Astrocyte (in vitro differentiated cells and primary cell): Measurements from ENCODE around the gene CYP21A2. TPM values are rescaled to one million over a fixed set of nuclear protein-coding genes. Genes with fewer than 3 reads are reported as not detected.
"Not testable (repeated sequence)": the region's sequence is repeated elsewhere in the genome, so short reads cannot be mapped to it uniquely, and the experiment has no call there.

Experiments used
- DNase-seq: peaks from one replicate; pipeline ENCODE4 v3.0.0-alpha.2; 2010; ENCODE audit warnings: low read depth
- FAIRE-seq: peaks from 2 replicates; lab custom pipeline; 2011; peaks lifted over from hg19 to GRCh38; lab: Jason Lieb, UNC
- H2AFZ ChIP-seq: 2 replicates; pipeline ENCODE4 v1.6.0; 2012; ENCODE audit warnings: low read depth, low read length, inconsistent platforms
- H3K27ac ChIP-seq: 2 replicates; pipeline ENCODE4 v1.5.1; 2011; ENCODE audit warnings: low read depth, low read length, inconsistent platforms
- H3K27me3 ChIP-seq: 2 replicates; pipeline ENCODE4 v1.6.0; 2011; ENCODE audit warnings: low read length, inconsistent platforms; ENCODE audit not compliant: insufficient read depth
- H3K36me3 ChIP-seq: 2 replicates; pipeline ENCODE4 v1.5.1; 2011; ENCODE audit warnings: low read length, inconsistent platforms; ENCODE audit not compliant: insufficient read depth
- H3K4me1 ChIP-seq: 2 replicates; pipeline ENCODE4 v1.5.1; 2011; ENCODE audit warnings: low read length, inconsistent platforms; ENCODE audit not compliant: insufficient read depth
- H3K4me2 ChIP-seq: 2 replicates; pipeline ENCODE4 v1.6.0; 2012; ENCODE audit warnings: low read length, inconsistent platforms
- H3K4me3 ChIP-seq: 2 replicates; pipeline ENCODE4 v1.5.1; 2011; ENCODE audit warnings: low read depth, mild to moderate bottlenecking, low read length, inconsistent platforms; ENCODE audit not compliant: insufficient read depth
- H3K79me2 ChIP-seq: 2 replicates; pipeline ENCODE4 v1.6.0; 2012; ENCODE audit warnings: mild to moderate bottlenecking, low read length, inconsistent platforms; ENCODE audit not compliant: insufficient read depth
- H3K9ac ChIP-seq: 2 replicates; pipeline ENCODE4 v1.6.0; 2012; ENCODE audit warnings: mild to moderate bottlenecking, low read length, inconsistent platforms
- H3K9me3 ChIP-seq: 2 replicates; pipeline ENCODE4 v1.5.1; 2012; ENCODE audit warnings: low read depth, mild to moderate bottlenecking, low read length, inconsistent platforms; ENCODE audit not compliant: insufficient read depth
- H4K20me1 ChIP-seq: 2 replicates; pipeline ENCODE4 v1.6.0; 2012; ENCODE audit warnings: low read length, inconsistent platforms; ENCODE audit not compliant: insufficient read depth
- H3K27ac Mint-ChIP-seq: one replicate; pipeline ENCODE4 v1.8.0; 2021; ENCODE audit warnings: mild to moderate bottlenecking, mixed read lengths; ENCODE audit not compliant: unreplicated experiment
- H3K27me3 Mint-ChIP-seq: one replicate; pipeline ENCODE4 v1.8.0; 2021; ENCODE audit warnings: low read depth, mixed read lengths; ENCODE audit not compliant: unreplicated experiment
- H3K36me3 Mint-ChIP-seq: one replicate; pipeline ENCODE4 v1.8.0; 2021; ENCODE audit warnings: low read depth, mixed read lengths; ENCODE audit not compliant: unreplicated experiment
- H3K4me1 Mint-ChIP-seq: one replicate; pipeline ENCODE4 v1.8.0; 2021; ENCODE audit warnings: low read depth, mixed read lengths; ENCODE audit not compliant: unreplicated experiment
- H3K4me3 Mint-ChIP-seq: one replicate; pipeline ENCODE4 v1.8.0; 2021; ENCODE audit warnings: mild to moderate bottlenecking, moderate library complexity, mixed read lengths; ENCODE audit not compliant: unreplicated experiment
- H3K9me3 Mint-ChIP-seq: one replicate; pipeline ENCODE4 v1.8.0; 2021; ENCODE audit warnings: mild to moderate bottlenecking, mixed read lengths; ENCODE audit not compliant: unreplicated experiment
- total RNA-seq: library from RNA; stranded (reverse); gene quantifications from 2 replicates; pipeline ENCODE4 v1.2.1, GENCODE V29; 2021

The CYP21A2 gene
- total RNA-seq, 1 donor from 2014 or later, result 0.11 TPM

- H3K27me3 Mint-ChIP-seq, H3K36me3 Mint-ChIP-seq, H3K27me3 ChIP-seq, H3K4me3 Mint-ChIP-seq, H3K4me1 ChIP-seq, H3K27ac ChIP-seq, H4K20me1 ChIP-seq, H3K9ac ChIP-seq, FAIRE-seq, H3K27ac Mint-ChIP-seq, H3K4me2 ChIP-seq, H2AFZ ChIP-seq, H3K9me3 ChIP-seq, H3K79me2 ChIP-seq, H3K9me3 Mint-ChIP-seq, H3K4me1 Mint-ChIP-seq, H3K36me3 ChIP-seq, DNase-seq, H3K4me3 ChIP-seq: not testable (repeated sequence)
These were observed 663 bp downstream of the CYP21A2 start for GRCh38 chr6:32038878-32039277.

GRCh38 chr6:32039321-32040274 lies 1.4 kb downstream of the CYP21A2 start:
- not testable (repeated sequence) for H3K4me3 ChIP-seq, DNase-seq, H3K27me3 Mint-ChIP-seq, H3K27ac Mint-ChIP-seq, H3K9me3 ChIP-seq, H4K20me1 ChIP-seq, H3K4me1 Mint-ChIP-seq, H3K36me3 ChIP-seq, H2AFZ ChIP-seq, H3K9ac ChIP-seq, FAIRE-seq, H3K4me3 Mint-ChIP-seq, H3K79me2 ChIP-seq, H3K27me3 ChIP-seq, H3K4me2 ChIP-seq, H3K4me1 ChIP-seq, H3K27ac ChIP-seq, H3K36me3 Mint-ChIP-seq, H3K9me3 Mint-ChIP-seq

- H3K4me3 Mint-ChIP-seq, H3K4me1 Mint-ChIP-seq, H3K9ac ChIP-seq, H3K79me2 ChIP-seq, H2AFZ ChIP-seq, H3K27me3 Mint-ChIP-seq, H4K20me1 ChIP-seq, DNase-seq, H3K27ac Mint-ChIP-seq, H3K4me2 ChIP-seq, H3K9me3 ChIP-seq, H3K36me3 ChIP-seq, H3K27ac ChIP-seq, H3K27me3 ChIP-seq, FAIRE-seq, H3K4me1 ChIP-seq, H3K4me3 ChIP-seq, H3K9me3 Mint-ChIP-seq, H3K36me3 Mint-ChIP-seq: not testable (repeated sequence)
These were observed 2.3 kb downstream of the CYP21A2 start for GRCh38 chr6:32040299-32041049.

GRCh38 chr6:32041050-32041321 lies 2.8 kb downstream of the CYP21A2 start:
- H3K4me1 Mint-ChIP-seq, FAIRE-seq, H3K36me3 Mint-ChIP-seq, H3K4me3 ChIP-seq, H3K9me3 ChIP-seq, H3K27ac Mint-ChIP-seq, H3K79me2 ChIP-seq, H3K36me3 ChIP-seq, DNase-seq, H2AFZ ChIP-seq, H3K9ac ChIP-seq, H4K20me1 ChIP-seq, H3K4me3 Mint-ChIP-seq, H3K27me3 Mint-ChIP-seq, H3K27ac ChIP-seq, H3K4me2 ChIP-seq, H3K27me3 ChIP-seq, H3K4me1 ChIP-seq, H3K9me3 Mint-ChIP-seq: not testable (repeated sequence)

GRCh38 chr6:32041385-32041784 lies 3.2 kb downstream of the CYP21A2 start:
- H3K36me3 Mint-ChIP-seq, H3K4me3 ChIP-seq, DNase-seq, H3K79me2 ChIP-seq, H4K20me1 ChIP-seq, H3K27ac ChIP-seq, H3K9ac ChIP-seq, H3K27me3 Mint-ChIP-seq, H3K36me3 ChIP-seq, H3K9me3 ChIP-seq, H3K4me1 ChIP-seq, H3K27ac Mint-ChIP-seq, H3K9me3 Mint-ChIP-seq, H3K27me3 ChIP-seq, H3K4me2 ChIP-seq, H3K4me3 Mint-ChIP-seq, H2AFZ ChIP-seq, H3K4me1 Mint-ChIP-seq, FAIRE-seq: not testable (repeated sequence)

- not testable (repeated sequence) for H3K36me3 ChIP-seq, H3K36me3 Mint-ChIP-seq, H3K79me2 ChIP-seq, DNase-seq, H3K4me3 ChIP-seq, H4K20me1 ChIP-seq, H3K4me1 Mint-ChIP-seq, H3K27me3 Mint-ChIP-seq, H3K27ac Mint-ChIP-seq, H3K9me3 Mint-ChIP-seq, H3K27me3 ChIP-seq, H3K4me3 Mint-ChIP-seq, H3K4me2 ChIP-seq, FAIRE-seq, H3K9ac ChIP-seq, H3K27ac ChIP-seq, H2AFZ ChIP-seq, H3K9me3 ChIP-seq
- H3K4me1 ChIP-seq, result peaks cover 13% of the 10 kb centered on the region
These were observed 4.1 kb downstream of the CYP21A2 start for GRCh38 chr6:32042276-32042675.
